GM10248 (cell line): ENCODE measurements around the gene PPDPF.
"Not testable (repeated sequence)": the region's sequence is repeated elsewhere in the genome, so short reads cannot be mapped to it uniquely, and the experiment has no call there.

ENCODE experiments used
- CTCF ChIA-PET: fragments of 300-600 bp; sonication (Branson Sonifier 250); formaldehyde crosslinking; extraction: SDS; loops from one replicate; lab custom pipeline; 2021; ENCODE audit warnings: antibody characterized with exemption; lab: Yijun Ruan, JAX
- POLR2A ChIA-PET: fragments of 350-650 bp; sonication (Branson Sonifier 250); formaldehyde crosslinking; extraction: SDS; loops from one replicate; lab custom pipeline; 2020; ENCODE audit warnings: antibody characterized with exemption; lab: Yijun Ruan, JAX
- DNase-seq: peaks from one replicate; pipeline ENCODE4 v3.0.0; 2012; ENCODE audit errors: extremely low spot score
- TF ChIP-seq, protein P1 (sequence below): IDR thresholded peaks from 2 replicates; pipeline ENCODE4 v1.5.1; 2012; ENCODE audit warnings: mild to moderate bottlenecking, low read depth; ENCODE audit errors: extremely low read depth, missing control alignments, control extremely low read depth

Gene PPDPF

DNA sequence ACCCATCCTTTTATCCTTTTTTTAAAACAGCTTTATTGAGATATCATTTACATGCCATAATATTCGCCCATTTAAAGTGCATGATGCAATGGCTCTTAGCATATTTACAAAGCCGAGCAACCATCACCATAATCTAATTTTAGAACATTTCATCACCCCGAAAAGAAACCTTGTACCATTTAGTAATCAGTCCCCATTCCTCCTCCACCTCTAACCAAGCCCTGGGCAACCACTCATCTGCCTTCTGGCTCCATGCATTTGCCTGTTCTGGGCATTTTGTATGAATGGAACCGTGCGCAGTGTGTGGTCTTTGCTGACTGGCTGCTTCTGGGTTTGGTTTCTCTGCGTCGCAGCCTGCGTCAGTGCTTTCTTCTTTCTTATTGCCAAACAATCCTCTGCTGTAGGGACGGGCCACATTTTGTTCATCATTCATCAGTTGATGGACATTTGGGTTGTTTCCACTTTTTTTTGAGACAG, 11.4 kb upstream of the PPDPF start:
- POLR2A ChIA-PET: no interaction called here
- TF ChIP-seq, protein P1, sequence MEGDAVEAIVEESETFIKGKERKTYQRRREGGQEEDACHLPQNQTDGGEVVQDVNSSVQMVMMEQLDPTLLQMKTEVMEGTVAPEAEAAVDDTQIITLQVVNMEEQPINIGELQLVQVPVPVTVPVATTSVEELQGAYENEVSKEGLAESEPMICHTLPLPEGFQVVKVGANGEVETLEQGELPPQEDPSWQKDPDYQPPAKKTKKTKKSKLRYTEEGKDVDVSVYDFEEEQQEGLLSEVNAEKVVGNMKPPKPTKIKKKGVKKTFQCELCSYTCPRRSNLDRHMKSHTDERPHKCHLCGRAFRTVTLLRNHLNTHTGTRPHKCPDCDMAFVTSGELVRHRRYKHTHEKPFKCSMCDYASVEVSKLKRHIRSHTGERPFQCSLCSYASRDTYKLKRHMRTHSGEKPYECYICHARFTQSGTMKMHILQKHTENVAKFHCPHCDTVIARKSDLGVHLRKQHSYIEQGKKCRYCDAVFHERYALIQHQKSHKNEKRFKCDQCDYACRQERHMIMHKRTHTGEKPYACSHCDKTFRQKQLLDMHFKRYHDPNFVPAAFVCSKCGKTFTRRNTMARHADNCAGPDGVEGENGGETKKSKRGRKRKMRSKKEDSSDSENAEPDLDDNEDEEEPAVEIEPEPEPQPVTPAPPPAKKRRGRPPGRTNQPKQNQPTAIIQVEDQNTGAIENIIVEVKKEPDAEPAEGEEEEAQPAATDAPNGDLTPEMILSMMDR: no peak
- DNase-seq: no peak
- CTCF ChIA-PET: interaction anchor here (1.5 kb wide), 1 partner anchor 13 kb away, joined by 5 read pairs; no protein-coding TSS in a partner anchor

DNA sequence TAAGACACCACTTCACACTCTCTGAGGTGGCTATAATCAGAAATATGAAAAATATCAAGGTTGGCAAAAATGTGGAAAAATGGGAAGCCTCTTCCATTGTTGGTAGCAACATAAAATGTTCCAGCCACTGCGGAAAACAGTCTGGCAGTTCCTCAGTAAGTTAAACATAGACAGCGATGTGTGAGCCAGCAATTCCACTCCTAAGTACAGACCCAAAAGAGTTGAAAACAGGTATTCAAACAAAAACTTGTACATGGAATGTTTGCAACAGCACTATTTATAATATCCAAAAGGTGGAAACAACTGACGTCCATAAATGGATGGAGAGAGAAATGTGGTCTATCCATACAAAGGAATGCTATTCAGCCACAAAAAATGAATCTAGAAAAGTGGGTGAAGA, 7.4 kb upstream of the PPDPF start:
- DNase-seq: no peak
- TF ChIP-seq, protein P1: no peak
- POLR2A ChIA-PET: no interaction called here
- CTCF ChIA-PET: no interaction called here

DNA sequence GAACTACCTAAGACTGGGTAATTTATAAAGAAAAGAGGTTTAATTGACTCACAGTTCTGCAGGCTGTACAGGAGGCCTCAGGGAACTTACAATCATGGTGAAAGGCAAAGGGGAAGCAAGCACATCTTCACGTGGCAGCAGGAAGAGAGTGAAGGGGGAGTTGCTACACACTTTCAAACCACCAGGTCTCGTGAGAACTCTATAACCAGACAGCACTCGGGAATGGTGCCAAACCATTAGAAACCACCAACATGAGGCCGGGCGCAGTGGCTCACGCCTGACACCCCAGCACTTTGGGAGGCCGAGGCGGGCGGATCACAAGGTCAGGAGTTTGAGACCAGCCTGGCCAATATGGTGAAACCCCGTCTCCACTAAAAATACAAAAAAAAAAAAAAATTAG, 6.0 kb upstream of the PPDPF start:
- CTCF ChIA-PET, DNase-seq, POLR2A ChIA-PET: not testable (repeated sequence)

DNA sequence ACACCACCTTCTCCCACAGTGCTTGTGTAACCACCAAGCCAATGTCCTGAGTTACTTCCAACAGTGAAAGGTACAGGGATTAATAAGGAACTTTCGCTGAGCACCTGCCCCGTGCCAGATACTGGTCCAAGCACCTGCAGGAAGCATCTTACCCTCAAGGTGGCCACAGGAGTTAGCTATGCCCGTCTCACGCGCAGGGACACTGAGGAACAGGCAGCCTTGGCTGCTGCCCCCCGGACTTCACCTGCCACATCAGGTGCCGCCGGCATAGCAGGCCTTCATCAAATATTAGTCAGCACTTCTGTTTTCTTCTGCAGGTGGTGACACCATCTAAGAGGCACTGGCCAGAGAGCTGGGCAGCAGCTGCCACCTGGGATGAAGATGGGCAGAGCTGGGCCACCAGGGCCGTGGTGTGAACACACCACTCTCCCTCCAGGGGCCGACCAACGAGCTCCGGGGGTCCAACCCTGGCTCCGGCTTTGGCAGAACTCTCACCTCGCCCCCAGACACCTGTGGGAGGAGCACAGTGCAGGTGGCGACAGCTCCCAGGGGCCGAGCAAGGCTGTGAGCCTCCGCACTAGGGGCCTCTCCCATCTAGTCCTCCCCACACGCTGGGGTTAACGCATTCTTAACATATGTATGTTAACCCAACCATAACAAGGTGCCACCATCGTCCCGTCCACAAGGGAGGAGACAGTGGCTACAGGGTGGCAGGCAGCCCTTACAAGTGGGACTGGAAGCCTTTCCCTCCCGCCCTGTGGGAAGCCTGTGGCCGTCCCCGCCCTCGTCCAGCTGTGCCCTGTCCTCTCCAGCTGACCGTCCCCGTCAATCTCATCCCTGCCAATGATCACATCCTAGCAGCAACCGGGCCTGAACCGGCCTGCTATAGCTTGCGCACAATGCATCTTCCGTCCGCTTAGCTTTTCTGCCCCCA, 2.9 kb upstream of the PPDPF start:
- no peak for DNase-seq
- TF ChIP-seq, protein P1: no peak
- ChIA-PET CTCF (interaction anchor here (1.5 kb wide), 1 partner anchor 22 kb away, joined by 4 read pairs; no protein-coding TSS in a partner anchor), POLR2A (no interaction called here)

DNA sequence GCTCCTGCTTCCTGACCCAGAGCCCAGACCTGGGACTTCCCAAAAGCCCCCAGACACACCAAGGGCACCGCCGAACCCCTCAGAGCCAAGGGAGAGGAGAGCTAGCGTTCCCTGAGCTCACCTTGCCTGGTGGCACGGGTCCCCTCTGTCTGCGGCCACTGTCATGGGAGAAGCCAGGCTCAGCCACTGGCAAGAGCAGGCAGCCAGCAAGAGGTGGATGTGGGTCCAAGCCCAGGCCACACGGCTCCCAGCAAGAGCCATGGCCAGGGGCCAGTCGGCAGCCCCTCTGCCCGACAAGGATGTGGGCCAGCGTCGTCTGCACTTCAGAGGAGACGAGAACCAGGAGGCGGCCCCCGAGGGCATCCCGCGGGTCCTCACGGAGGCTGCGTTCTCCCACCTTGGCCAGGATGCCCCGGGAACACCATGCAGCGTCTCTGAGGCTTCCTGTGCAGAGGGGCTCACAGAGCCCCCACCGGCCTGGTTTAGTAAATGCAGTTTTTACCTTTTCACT, 2.2 kb upstream of the PPDPF start:
- TF ChIP-seq, protein P1: no peak
- POLR2A ChIA-PET: no interaction called here
- CTCF ChIA-PET: interaction anchor here (1.5 kb wide), 1 partner anchor 22 kb away, joined by 4 read pairs; no protein-coding TSS in a partner anchor
- DNase-seq: no peak

DNA sequence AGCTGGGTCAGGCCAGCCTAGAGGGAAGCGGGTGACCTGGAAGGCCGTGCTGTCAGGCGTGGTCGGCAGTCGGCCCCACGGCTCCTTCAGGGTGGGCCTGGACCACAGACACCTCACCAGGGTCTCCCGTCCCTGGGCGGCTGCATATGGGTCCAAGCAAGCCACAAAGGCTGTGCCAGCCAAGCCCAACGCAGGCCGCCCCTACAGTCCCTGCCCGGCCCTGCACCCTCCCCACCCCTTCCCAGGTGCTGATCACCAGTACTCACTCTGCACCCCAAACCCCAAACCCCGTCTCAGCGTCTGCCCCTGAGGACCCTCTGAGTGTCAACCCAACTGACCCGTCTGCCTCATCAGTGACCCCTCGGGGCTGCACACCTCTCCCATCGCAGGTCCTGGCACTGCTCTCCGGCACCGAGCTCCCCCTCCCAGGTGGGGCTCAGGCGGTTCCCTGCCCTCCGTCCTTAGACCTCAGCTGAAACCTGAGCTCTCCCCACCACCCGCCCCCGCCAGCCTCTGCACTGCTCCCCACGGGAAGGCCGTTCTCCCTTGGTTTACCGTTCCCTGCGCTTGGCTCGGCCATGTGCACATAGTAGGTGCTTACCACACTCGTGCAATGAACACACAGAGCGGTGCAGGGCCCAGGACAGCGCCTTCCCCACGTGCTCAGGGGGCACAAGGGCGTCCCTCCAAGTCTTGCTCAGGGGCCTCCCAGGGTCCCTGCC, 1.5 kb upstream of the PPDPF start:
- CTCF ChIA-PET: interaction anchor here (0.6 kb wide), 1 partner anchor 767 kb away, joined by 3 read pairs; no protein-coding TSS in a partner anchor
- TF ChIP-seq, protein P1: no peak
- no peak for DNase-seq
- POLR2A ChIA-PET: no interaction called here
